ENCODE data around the gene RIMS4.

DNA sequence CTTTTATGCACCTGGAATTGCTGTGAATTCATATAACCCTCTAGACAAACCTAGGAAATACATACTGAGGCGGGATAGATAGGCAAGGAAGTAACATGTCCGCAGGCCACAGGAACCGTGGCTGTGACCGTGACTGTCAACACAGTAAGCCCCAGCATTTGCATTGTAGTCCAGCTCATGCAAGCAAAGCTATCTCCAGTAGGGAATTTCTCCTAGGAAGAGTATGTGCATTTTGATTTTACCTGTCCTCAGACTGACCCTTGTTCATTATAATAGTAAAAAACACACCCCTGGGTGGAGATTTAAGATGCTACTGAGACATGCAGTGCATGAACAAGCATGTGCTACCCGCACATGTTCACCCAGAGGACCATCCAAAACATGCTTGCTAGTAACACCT is 30.5 kb upstream of the RIMS4 start:
- no peak for TF ChIP-seq EZH2 (optimal IDR thresholded peaks at IDR 0.05; ENCODE audit: low read depth, low read length)
- TF ChIP-seq, protein P1, sequence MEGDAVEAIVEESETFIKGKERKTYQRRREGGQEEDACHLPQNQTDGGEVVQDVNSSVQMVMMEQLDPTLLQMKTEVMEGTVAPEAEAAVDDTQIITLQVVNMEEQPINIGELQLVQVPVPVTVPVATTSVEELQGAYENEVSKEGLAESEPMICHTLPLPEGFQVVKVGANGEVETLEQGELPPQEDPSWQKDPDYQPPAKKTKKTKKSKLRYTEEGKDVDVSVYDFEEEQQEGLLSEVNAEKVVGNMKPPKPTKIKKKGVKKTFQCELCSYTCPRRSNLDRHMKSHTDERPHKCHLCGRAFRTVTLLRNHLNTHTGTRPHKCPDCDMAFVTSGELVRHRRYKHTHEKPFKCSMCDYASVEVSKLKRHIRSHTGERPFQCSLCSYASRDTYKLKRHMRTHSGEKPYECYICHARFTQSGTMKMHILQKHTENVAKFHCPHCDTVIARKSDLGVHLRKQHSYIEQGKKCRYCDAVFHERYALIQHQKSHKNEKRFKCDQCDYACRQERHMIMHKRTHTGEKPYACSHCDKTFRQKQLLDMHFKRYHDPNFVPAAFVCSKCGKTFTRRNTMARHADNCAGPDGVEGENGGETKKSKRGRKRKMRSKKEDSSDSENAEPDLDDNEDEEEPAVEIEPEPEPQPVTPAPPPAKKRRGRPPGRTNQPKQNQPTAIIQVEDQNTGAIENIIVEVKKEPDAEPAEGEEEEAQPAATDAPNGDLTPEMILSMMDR (IDR thresholded peaks at IDR 0.05; ENCODE audit: low read length), result no peak

All from MM.1S (cell line).